ENCODE measurements around the gene SEL1L2.

DNA sequence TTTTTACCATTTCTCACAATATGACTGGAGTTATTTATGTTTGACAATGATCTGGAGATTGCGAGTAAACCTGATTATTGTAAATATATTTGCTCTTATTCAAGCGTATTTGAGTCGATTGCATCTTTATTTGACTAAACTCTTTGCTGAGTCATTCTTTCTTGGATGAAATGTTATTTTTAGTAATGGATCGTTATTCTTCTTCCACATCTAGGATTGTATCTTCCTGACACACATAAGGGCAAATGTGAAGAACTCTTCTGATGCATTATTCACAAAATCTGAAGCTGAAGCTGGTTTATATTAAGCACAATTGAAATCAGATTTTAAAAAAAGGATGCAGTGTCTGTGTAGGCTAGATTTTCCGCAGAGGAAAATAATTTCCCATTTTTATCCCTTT lies 68.2 kb downstream of the SEL1L2 start:
- TF ChIP-seq, protein P1, sequence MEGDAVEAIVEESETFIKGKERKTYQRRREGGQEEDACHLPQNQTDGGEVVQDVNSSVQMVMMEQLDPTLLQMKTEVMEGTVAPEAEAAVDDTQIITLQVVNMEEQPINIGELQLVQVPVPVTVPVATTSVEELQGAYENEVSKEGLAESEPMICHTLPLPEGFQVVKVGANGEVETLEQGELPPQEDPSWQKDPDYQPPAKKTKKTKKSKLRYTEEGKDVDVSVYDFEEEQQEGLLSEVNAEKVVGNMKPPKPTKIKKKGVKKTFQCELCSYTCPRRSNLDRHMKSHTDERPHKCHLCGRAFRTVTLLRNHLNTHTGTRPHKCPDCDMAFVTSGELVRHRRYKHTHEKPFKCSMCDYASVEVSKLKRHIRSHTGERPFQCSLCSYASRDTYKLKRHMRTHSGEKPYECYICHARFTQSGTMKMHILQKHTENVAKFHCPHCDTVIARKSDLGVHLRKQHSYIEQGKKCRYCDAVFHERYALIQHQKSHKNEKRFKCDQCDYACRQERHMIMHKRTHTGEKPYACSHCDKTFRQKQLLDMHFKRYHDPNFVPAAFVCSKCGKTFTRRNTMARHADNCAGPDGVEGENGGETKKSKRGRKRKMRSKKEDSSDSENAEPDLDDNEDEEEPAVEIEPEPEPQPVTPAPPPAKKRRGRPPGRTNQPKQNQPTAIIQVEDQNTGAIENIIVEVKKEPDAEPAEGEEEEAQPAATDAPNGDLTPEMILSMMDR (IDR thresholded peaks at IDR 0.05; ENCODE audit: low read length), result no peak
- no peak for TF ChIP-seq EZH2phosphoT487 (IDR thresholded peaks at IDR 0.05; ENCODE audit: low read length)
